Gastrocnemius medialis (tissue), 4 donors: ENCODE results near the gene OR6B1. TPM values are rescaled to one million over a fixed set of nuclear protein-coding genes. Genes with fewer than 3 reads are reported as not detected.

Experiments
- ATAC-seq, 2 donors: fragments of 150-250 bp; one replicate each; pipeline ENCODE4 v1.9.1; 2016
- DNase-seq, 2 donors: peaks; one replicate each; pipeline ENCODE4 v3.0.0-alpha.2; 2019
- H3K27ac ChIP-seq, 4 donors: fragments of 200-600 bp; sonication (generic); 1 replicate in 1 of 4; 2 replicates in 3 of 4; pipeline ENCODE4 v1.5.1; 2016 to 2018; ENCODE audit warnings: mild to moderate bottlenecking in 2 of 4, moderate library complexity in 1 of 4
- H3K27me3 ChIP-seq, 3 donors: fragments of 200-600 bp; sonication (generic) in 2 of 3; 1 replicate in 1 of 3; 2 replicates in 2 of 3; pipeline versions ENCODE4 v1.5.1 to v1.6.0; 2016 to 2019; ENCODE audit warnings: mild to moderate bottlenecking in 1 of 3, moderate library complexity in 1 of 3
- H3K36me3 ChIP-seq, 2 donors: fragments of 200-600 bp; sonication (generic) in 1 of 2; one replicate each; pipeline ENCODE4 v1.5.1; 2017 to 2018
- H3K4me1 ChIP-seq, 2 donors: fragments of 200-600 bp; sonication (generic) in 1 of 2; one replicate each; pipeline ENCODE4 v1.5.1; 2016 to 2017; ENCODE audit warnings: mild to moderate bottlenecking in 2 of 2
- H3K4me3 ChIP-seq, 4 donors: fragments of 200-600 bp; sonication (generic) in 3 of 4; 1 replicate in 1 of 4; 2 replicates in 3 of 4; pipeline ENCODE4 v1.5.1; 2016 to 2019; ENCODE audit warnings: mild to moderate bottlenecking in 2 of 4
- H3K9me3 ChIP-seq, 3 donors: fragments of 200-600 bp; sonication (generic) in 2 of 3; 1 replicate in 1 of 3; 2 replicates in 2 of 3; pipeline ENCODE4 v1.5.1; 2016 to 2019
- POLR2A ChIP-seq, 2 donors: fragments of 450-650 bp; IDR thresholded peaks; one replicate each; pipeline ENCODE4 v1.6.1; 2017; ENCODE audit warnings: antibody characterized with exemption in 2 of 2, mild to moderate bottlenecking in 2 of 2, moderate library complexity in 2 of 2
- in situ Hi-C, 4 donors: fragments of 200-750 bp; cut with MboI; loops; one replicate each; pipeline versions ENCODE4 v1.15.0 to v1.8.0; 2017; ENCODE audit warnings: low sequenced_read_pairs in 4 of 4
- intact Hi-C: fragments of 100-400 bp; cut with DNase I; formaldehyde crosslinking; loops from one replicate; pipeline ENCODE4 v1.15.1; 2023; ENCODE audit warnings: low total_unique reads
- total RNA-seq, 4 donors: library from RNA; depleted of rRNA; stranded (reverse); fragments of >200 nt; gene quantifications; one replicate each; pipeline versions ENCODE4 v1.1.0 to v1.2.3, GENCODE V29; 2016
- TF ChIP-seq, protein P1 (sequence below), 5 experiments: fragments of 450-650 bp in 3 of 5; fragments of 200-600 bp in 2 of 5; sonication (generic) in 2 of 5; IDR thresholded peaks in 4 of 5; conservative IDR thresholded peaks in 1 of 5; 1 replicate in 4 of 5; 2 replicates in 1 of 5; pipeline ENCODE4 v1.5.1; 2016 to 2019; ENCODE audit warnings: antibody characterized with exemption in 5 of 5, mild to moderate bottlenecking in 3 of 5, moderate library complexity in 3 of 5

Gene OR6B1
- total RNA-seq, 4 donors from 2014 or later: not detected

DNA sequence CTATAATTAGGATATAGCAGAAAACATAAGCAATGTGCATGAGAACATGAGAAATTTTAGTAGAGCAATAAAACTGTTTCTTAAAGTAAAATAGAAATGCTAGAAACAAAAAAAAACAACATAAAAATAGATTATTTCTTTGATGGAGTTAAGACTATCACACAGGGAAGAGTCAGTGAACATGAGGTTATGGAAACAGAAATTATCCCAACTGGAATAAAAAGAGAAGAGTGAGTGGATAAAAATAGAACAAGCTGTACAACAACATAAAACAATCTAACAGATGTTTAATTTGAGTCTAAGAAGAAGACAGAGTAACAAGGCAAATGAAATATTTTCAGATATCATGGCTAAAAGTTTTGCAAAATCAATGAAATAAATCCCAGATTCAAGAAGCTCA is 7.5 kb upstream of the OR6B1 start:
- Histone ChIP-seq H3K27ac (no peak overlapping the region), H3K9me3 (no peaks in the 10 kb centered on the region), H3K27me3 (no peaks in the 10 kb centered on the region), H3K4me3 (no peak overlapping the region), H3K36me3 (no peaks in the 10 kb centered on the region), H3K4me1 (no peaks in the 10 kb centered on the region)
- intact Hi-C loops (no loop called here), in situ Hi-C loops (no loop called here)
- ATAC-seq (no peak), DNase-seq (no peak)
- TF ChIP-seq POLR2A (IDR thresholded peaks at IDR 0.05): no peak

DNA sequence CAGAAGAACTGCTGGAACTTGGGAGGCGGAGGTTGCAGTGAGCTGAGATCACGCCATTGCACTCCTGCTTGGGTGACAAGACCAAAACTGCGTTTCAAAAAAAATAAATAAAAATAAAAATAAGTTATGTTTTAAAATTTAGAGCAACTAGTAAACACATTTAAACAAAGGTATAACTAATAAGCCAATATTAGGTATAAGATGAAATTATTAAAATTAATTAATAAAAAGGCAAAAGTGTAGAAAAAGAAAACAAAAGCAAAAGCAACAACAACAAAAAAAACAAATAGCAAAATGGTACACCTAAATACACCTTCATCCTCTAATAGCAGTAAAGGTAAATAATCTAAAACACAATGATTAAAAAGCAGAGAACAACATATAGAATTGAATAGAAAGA is 6.2 kb upstream of the OR6B1 start:
- in situ Hi-C loops: no loop called here
- Histone ChIP-seq H3K9me3 (no peaks in the 10 kb centered on the region), H3K36me3 (no peaks in the 10 kb centered on the region), H3K27me3 (no peaks in the 10 kb centered on the region), H3K4me3 (no peak overlapping the region), H3K27ac (no peak overlapping the region), H3K4me1 (no peaks in the 10 kb centered on the region)
- DNase-seq (no peak), ATAC-seq (no peak)
- intact Hi-C loops: no loop called here
- TF ChIP-seq, protein P1, sequence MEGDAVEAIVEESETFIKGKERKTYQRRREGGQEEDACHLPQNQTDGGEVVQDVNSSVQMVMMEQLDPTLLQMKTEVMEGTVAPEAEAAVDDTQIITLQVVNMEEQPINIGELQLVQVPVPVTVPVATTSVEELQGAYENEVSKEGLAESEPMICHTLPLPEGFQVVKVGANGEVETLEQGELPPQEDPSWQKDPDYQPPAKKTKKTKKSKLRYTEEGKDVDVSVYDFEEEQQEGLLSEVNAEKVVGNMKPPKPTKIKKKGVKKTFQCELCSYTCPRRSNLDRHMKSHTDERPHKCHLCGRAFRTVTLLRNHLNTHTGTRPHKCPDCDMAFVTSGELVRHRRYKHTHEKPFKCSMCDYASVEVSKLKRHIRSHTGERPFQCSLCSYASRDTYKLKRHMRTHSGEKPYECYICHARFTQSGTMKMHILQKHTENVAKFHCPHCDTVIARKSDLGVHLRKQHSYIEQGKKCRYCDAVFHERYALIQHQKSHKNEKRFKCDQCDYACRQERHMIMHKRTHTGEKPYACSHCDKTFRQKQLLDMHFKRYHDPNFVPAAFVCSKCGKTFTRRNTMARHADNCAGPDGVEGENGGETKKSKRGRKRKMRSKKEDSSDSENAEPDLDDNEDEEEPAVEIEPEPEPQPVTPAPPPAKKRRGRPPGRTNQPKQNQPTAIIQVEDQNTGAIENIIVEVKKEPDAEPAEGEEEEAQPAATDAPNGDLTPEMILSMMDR (IDR thresholded peaks at IDR 0.05 in 4 of 5, conservative IDR thresholded peaks at IDR 0.05 in 1 of 5): no peak
- TF ChIP-seq POLR2A (IDR thresholded peaks at IDR 0.05): no peak

DNA sequence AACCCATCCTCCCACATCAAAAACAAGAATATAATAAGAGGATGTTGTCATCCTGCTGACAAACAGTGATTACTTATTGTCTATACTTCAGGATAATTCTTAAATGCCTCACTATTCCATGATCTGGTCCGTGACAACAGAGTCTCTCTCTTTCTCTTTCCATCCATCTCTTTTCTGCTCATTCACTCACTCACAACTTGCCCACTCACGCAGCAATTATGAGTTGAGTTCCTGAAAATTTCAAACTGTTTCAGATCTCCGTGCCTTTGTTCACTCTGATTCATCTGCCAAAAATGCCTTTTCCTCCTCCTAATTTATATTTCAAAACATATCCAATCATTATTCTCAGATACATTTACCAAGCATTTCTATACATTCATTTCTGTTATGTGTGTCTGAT is 1.4 kb downstream of the OR6B1 start:
- no peak overlapping the region for H3K27ac ChIP-seq
- DNase-seq (no peak), ATAC-seq (no peak)
- H3K4me3 ChIP-seq: no peak overlapping the region
- no peaks in the 10 kb centered on the region for H3K36me3 ChIP-seq
- in situ Hi-C loops (no loop called here), intact Hi-C loops (no loop called here)
- no peak for TF ChIP-seq POLR2A (IDR thresholded peaks at IDR 0.05)
- no peaks in the 10 kb centered on the region for H3K9me3 ChIP-seq
- H3K4me1 ChIP-seq: no peaks in the 10 kb centered on the region
- no peaks in the 10 kb centered on the region for H3K27me3 ChIP-seq

DNA sequence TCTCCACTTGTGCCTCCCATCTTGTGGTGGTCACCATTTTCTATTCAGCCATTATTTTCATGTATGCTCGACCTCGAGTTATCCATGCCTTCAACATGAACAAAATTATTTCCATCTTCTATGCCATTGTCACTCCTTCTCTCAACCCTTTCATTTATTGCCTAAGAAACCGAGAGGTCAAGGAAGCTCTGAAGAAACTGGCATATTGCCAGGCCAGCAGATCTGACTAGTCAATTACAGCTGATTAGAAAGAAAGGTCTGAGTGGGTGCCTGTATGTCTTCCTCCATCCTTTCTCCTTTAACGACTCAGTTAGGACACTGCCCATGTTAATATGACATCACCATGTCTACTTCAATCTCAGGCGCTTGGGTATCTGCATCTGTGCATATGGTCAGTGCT is 4.6 kb downstream of the OR6B1 start:
- no peak for ATAC-seq
- Histone ChIP-seq H3K9me3 (no peaks in the 10 kb centered on the region), H3K27ac (no peak overlapping the region), H3K4me3 (no peak overlapping the region), H3K36me3 (no peaks in the 10 kb centered on the region), H3K27me3 (no peaks in the 10 kb centered on the region), H3K4me1 (no peaks in the 10 kb centered on the region)
- intact Hi-C loops: no loop called here
- in situ Hi-C loops: no loop called here
- DNase-seq: no peak
- no peak for TF ChIP-seq POLR2A (IDR thresholded peaks at IDR 0.05)
- TF ChIP-seq, protein P1 (IDR thresholded peaks at IDR 0.05 in 4 of 5, conservative IDR thresholded peaks at IDR 0.05 in 1 of 5): no peak

DNA sequence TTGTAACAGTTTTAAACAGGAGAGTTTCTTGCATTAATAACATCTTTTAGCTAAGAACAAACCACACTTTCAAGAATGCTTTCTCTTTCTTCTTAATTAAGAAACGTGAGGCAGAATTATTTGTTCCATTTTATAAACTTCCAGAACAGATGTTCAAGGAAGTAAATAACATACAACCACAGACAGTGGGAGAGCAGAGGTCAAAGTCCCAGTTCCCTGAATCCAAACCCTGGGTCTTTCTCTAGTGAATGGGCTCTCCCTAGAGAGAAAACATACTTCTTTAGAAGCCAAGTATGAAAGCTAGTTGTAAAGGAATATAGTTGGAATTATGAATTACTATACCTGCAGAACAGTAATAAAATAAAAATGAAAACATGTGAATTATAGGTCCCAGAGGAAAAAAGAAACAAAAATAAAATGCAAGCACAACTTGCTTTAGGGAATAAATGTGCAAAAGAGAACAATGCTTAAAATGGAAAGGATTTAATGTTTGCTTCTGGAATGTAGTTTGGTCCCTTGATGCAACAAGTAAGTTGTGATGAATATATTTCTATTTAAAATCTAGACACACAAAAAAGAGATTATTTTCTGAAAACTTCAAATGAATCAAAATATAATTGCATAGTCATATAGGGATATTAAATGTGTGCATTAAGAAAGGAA is 6.0 kb downstream of the OR6B1 start:
- TF ChIP-seq, protein P1 (IDR thresholded peaks at IDR 0.05 in 4 of 5, conservative IDR thresholded peaks at IDR 0.05 in 1 of 5): no peak
- TF ChIP-seq POLR2A (IDR thresholded peaks at IDR 0.05): no peak
- no peak for ATAC-seq
- in situ Hi-C loops: no loop called here
- H3K9me3 ChIP-seq: no peaks in the 10 kb centered on the region
- intact Hi-C loops: no loop called here
- H3K4me1 ChIP-seq: no peaks in the 10 kb centered on the region
- DNase-seq: no peak
- H3K27me3 ChIP-seq: no peaks in the 10 kb centered on the region
- no peaks in the 10 kb centered on the region for H3K36me3 ChIP-seq
- no peak overlapping the region for H3K4me3 ChIP-seq
- H3K27ac ChIP-seq: no peak overlapping the region

DNA sequence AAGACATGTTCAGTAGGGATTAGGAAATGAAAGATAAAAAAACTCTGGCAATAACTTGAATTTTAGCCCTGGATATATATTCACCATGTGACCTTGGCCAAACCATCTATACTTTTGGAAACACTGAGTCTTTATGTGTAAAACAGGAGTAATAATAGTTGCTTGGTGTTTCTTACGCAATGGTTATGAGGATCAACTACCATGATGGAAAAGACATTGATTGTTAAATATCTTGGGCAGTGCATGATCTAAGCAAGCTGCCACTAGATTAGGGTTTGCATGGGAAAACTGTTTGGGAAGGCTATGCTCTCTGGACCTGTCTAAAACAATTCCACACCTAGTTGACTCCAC is 6.5 kb downstream of the OR6B1 start:
- Histone ChIP-seq H3K4me1 (no peaks in the 10 kb centered on the region), H3K27me3 (no peaks in the 10 kb centered on the region), H3K9me3 (no peaks in the 10 kb centered on the region), H3K27ac (no peak overlapping the region), H3K36me3 (no peaks in the 10 kb centered on the region), H3K4me3 (no peak overlapping the region)
- no peak for ATAC-seq
- in situ Hi-C loops: no loop called here
- intact Hi-C loops: no loop called here
- TF ChIP-seq, protein P1 (IDR thresholded peaks at IDR 0.05 in 4 of 5, conservative IDR thresholded peaks at IDR 0.05 in 1 of 5): no peak
- TF ChIP-seq POLR2A (IDR thresholded peaks at IDR 0.05): no peak
- DNase-seq: no peak
